CD4-positive, alpha-beta T cell treated with Interferon alpha-2 for 1 hour (primary cell): ENCODE data around the gene REELD1.

ENCODE experiments used
- DNase-seq, 2 donors: peaks; one replicate each; pipeline ENCODE4 v3.0.0-alpha.2; 2020 to 2022

REELD1 gene

DNA sequence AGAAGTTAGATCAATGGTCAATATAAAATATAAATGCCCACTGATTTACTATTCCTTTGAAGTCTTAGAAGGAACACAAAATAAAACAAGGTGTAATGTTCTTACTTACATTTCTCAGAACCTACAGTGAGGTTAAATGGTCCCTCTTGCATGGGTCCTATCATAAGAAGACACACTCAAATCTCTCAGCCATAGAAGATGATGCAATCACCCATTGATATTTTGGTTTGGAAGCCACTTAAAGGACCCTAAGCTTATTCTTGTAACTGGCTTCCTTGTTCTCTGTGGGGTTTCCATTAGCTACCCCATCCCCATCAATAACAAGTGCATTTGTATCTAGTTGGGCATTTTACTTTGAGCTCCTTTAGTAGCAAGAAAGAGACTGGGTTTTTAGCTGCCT is 15.1 kb downstream of the REELD1 start:
- DNase-seq, result no peak

GRCh38 chr4:146232131-146232722 is 17.9 kb downstream of the REELD1 start:
- no peak for DNase-seq

GRCh38 chr4:146235654-146236177 is 21.4 kb downstream of the REELD1 start:
- no peak for DNase-seq

DNA sequence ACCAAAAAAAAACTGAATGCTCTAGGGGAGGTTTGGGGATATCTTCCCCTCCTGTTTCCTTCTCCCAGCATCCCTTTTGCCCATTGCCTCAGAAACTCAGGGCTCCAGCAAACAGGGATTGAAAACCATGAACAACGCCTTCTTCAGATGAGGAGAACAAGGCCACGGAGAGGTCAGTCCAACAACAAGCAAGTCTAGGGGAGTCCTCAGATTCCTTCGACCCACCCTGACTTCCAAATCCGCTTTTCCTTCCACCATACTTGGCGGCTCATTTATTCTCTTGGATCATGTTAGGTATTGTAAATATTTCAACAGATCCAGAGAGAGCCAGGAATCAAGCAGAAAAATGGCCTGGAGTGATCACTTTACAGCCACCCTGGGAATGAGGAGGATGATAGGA is 21.9 kb downstream of the REELD1 start:
- no peak for DNase-seq

DNA sequence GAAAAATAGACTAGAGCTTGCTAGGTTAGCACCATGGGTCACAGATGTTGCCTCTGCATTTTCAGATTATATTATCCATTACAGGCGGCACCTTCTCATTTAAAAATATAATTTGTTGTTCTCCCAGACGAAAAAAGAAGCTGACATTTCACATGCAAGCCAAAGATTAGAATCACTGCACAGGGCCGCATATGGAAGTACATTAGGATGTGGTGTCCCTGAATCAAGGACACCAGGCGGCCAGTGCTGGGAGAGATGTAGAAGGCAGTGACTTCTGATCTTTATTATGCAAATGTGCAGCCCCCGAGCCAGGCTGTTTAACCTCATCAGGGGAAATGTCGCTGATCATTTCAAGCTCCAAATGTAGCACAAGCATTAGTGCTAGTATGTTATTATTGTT is 22.8 kb downstream of the REELD1 start:
- no peak for DNase-seq

DNA sequence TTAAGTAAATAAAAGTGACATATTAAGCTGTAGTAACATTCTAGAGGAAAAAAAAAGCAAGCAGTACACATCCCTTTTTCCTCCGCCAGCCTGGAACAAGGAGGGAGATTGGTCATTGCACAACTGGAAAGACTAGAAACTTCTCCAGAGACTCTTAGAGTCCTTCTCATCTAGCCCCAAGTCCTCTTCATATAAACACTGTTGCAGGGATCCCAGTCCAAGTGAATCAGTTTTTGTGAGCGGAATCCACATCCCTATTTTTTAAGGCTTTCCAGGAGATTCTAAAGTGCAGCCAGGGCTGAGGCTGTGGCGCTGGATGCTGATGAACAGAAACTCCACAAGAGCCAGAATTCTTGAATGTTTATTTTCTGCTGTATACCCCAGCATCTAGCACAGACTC is 23.8 kb downstream of the REELD1 start:
- no peak for DNase-seq

GRCh38 chr4:146243141-146243882 is 29.0 kb downstream of the REELD1 start:
- peak; percentile 26 to 51 for DNase-seq

DNA sequence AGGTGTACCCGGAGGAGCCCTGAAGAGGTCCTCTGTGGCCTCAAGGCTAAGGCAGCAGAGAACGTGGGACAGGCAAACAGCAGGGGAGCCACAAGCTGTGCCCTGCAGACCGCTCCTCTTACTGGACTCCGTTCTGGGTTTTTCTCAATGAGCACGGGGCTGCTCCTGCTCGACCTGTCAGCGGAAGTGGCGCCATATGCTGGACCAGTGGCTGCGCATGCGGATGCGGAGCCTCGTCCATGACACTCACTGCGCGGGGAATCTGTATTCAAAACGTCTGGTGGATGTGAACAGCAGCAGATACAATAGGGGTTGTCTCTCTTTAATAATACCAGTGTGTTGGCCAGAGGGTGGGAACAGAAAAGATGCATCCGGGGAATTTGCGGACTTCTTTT is 29.5 kb downstream of the REELD1 start:
- DNase-seq, result no peak

DNA sequence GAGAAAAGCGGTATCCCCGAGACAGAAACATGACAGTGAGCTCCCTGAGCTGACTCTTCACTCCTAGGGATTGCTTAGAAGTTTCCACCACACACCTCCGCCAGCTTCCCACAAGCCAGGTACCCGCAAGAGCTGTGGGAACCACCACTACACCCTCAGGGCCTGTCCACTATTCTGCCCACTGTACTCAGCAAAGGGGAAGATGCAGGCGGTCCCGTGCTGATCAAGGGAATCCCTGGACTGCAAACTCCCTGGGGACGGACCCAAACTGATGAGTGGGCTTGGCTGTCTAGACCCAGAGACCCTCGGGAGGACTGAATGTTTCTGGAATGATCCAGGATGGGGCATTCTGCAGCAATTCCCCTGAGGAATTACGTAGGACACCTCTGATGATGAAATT is 30.2 kb downstream of the REELD1 start:
- DNase-seq, result no peak

GRCh38 chr4:146245246-146245645 is 30.9 kb downstream of the REELD1 start:
- DNase-seq, result no peak

DNA sequence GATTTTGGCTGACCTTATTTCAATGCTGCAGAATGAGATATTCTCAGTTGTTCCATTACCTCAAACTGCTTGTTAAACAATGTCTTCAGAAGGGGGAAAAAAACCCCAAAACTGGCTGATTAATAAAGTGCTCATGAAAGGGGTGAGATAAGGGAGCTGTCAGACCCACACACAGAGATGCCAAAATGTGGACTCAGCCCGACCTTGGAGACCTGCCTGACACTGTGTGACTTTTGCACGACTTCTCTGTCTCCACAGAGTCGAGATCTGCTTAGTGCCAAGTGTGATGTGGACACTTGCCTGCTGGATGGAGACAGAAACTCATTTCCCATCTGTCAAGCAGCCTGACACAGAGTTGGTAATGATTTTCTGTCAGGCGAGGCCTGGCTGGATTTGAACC is 31.5 kb downstream of the REELD1 start:
- no peak for DNase-seq

GRCh38 chr4:146246381-146246780 is 32.0 kb downstream of the REELD1 start:
- DNase-seq, result no peak

GRCh38 chr4:146247356-146247755 is 33.0 kb downstream of the REELD1 start:
- DNase-seq, result no peak

- DNase-seq, result no peak
Observed at GRCh38 chr4:146252969-146253611, 38.8 kb downstream of the REELD1 start.

DNA sequence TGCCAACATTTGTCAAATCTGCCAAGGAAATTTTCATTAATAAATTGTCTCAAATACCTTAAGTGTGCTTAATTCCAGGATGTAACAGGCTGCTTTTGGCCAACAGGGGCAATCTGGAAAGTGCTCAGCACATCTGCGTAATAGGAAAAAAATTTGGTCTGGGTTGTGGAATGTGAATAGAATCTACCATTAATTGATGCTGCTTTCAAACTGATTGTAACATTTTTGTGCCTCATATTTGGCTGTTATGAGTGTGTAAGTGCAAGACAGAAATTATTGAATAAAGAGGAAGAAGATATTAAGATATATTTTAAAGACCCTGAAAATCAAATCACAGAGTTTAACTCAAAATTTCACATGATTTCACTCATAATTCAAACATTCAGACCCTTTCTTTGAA is 41.1 kb downstream of the REELD1 start:
- DNase-seq, result no peak

DNA sequence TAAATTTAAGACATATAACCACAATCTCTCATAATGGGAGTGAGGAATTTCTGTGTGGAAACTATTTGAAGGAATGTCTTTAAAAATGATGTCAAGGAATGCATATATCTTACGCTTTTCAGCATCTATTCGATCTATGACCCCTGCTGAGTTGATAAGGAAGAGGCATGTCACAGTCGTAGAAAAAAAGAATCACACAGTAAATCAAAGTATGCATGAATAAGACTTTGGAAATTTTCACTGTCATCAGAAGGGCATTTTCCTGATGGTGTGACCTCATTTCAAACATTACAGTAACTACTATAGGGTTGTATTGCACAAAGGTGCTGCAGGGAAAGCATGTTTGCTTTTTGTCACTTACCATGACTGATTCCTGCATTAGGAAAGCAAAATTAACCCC is 41.5 kb downstream of the REELD1 start:
- no peak for DNase-seq

DNA sequence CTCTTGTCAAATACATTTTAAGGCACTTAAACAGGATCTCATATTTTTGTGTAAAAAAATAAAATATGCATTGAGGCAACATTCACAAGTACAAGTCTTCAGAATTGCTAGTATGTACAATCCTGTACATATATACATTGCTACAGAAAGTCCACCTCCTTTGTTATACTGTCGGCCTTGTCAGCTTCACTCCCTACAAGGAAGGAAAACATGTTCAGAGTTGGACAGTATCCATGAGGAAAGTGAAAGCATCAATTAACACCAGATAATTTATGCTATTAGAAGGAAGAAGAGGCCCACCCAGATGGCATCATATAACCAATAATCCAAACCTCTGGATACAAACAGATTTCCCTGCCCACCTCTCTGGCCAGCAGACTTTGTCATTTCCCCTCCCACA is 42.0 kb downstream of the REELD1 start:
- DNase-seq, result no peak

DNA sequence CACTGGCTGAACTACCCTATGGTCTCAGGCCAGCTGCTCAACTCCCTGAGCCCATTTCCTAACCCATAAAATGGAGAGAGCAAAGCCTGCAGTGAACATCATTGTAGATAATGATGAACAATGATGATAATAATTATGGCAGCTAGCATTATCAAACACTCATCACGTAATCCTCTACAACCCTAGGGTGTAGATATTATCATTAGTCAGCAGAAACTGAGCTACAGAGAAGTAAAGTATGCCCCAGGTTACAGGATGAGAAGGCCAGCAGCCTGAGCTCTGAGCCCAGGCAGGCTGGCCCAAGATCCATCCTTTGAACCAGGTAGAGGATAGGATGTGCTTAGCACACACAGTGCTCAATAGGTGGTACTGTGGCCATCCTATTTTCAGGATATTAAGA is 43.2 kb downstream of the REELD1 start:
- DNase-seq, result no peak

DNA sequence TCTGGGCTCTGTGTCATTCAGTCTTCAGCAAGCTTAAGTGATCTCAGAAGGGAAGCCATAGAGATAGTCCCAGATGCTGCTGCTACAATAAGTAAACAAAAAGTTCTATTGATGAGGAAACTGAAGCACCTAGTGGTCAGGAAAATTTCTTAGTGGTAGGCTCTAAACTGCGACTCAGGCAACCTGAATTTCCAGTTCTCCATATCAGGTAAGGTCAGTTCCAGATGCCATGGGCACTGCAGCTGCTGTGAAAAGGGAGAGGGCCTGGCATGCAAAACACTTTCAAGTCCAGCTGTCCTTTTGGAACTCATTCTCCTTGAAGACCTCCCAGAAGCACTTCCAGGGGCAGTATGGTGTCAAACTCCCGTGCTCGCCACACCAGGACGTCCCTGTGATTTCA is 46.2 kb downstream of the REELD1 start:
- no peak for DNase-seq

- no peak for DNase-seq
Observed at GRCh38 chr4:146261041-146261440, 46.7 kb downstream of the REELD1 start.

DNA sequence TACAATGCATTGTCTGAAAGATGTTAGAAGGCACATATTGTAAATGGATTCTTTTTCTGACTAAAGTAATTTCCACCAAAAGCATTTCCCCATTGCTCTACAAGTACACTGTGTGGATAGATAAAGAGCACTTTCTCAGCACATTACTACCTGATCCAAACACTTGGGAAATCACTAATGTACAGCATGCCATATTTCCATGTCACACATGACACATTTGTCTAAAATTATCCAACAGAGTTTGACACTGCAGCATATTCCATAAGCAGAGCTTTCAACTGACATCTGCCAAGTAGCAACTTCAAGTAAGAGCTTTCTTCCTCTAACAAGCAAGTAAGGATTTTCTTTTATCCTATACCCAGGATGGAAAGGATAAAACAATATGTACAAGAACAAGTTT is 49.5 kb downstream of the REELD1 start:
- no peak for DNase-seq

GRCh38 chr4:146265950-146266490 is 51.7 kb downstream of the REELD1 start:
- DNase-seq, result no peak

GRCh38 chr4:146267826-146268225 is 53.5 kb downstream of the REELD1 start:
- no peak for DNase-seq

DNA sequence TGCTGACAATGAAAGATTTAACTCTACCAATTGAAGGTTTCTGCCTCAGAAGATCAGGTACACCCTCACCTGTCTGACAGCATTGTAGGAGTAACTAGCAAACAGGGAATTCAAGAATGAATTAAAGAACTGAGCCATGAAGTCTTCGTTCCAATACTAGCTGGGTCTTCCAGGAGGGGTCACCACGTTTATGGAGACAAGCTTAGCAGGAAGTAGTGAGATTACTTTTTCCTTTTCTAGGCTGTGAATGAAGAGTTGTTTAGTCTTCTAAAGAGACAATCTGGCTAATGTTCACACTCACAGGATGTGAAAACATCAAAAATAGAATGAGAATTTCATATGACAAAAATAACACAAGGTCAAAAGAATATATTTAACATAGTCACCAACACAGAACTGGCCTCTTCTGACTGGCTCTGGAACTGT is 54.9 kb downstream of the REELD1 start:
- no peak for DNase-seq
